ENCODE data around the gene ERMN.
"Not testable (repeated sequence)": the region's sequence is repeated elsewhere in the genome, so short reads cannot be mapped to it uniquely, and the experiment has no call there.

Gene ERMN

GRCh38 chr2:157348291-157348921 is 22.8 kb upstream of the ERMN start:
- H3K4me3 ChIP-seq (ENCODE audit: low read length), result no peak overlapping the region
- no CpG with 5 or more reads among the region's 3 CpGs for WGBS
- peaks cover 10% of the 10 kb centered on the region for H3K4me1 ChIP-seq (ENCODE audit: insufficient read depth, low read length)
- H3K9ac ChIP-seq (ENCODE audit: low read depth, low read length), result no peak overlapping the region
- peaks cover 13% of the 10 kb centered on the region for H3K9me3 ChIP-seq (ENCODE audit: insufficient read depth, low read depth, low read length)
- H3K36me3 ChIP-seq (ENCODE audit: insufficient read depth, low read length), result no peaks in the 10 kb centered on the region
- no peak overlapping the region for H3K27ac ChIP-seq (ENCODE audit: low read depth, low read length)
- H3K27me3 ChIP-seq (ENCODE audit: insufficient read depth, low read length), result no peaks in the 10 kb centered on the region

- no peaks in the 10 kb centered on the region for H3K27me3 ChIP-seq (ENCODE audit: insufficient read depth, low read length)
- peak overlapping the region; percentile 84; the same call in 1 of the 2 replicates for H3K27ac ChIP-seq (ENCODE audit: low read depth, low read length)
- H3K4me3 ChIP-seq (ENCODE audit: low read length), result no peak overlapping the region
- no peak overlapping the region for H3K9ac ChIP-seq (ENCODE audit: low read depth, low read length)
- H3K9me3 ChIP-seq (ENCODE audit: insufficient read depth, low read depth, low read length), result peaks cover 16% of the 10 kb centered on the region
- peaks cover 10% of the 10 kb centered on the region for H3K4me1 ChIP-seq (ENCODE audit: insufficient read depth, low read length)
- WGBS, result no CpG with 5 or more reads among the region's 2 CpGs
- H3K36me3 ChIP-seq (ENCODE audit: insufficient read depth, low read length), result no peaks in the 10 kb centered on the region
These were observed 20.2 kb upstream of the ERMN start for GRCh38 chr2:157345647-157346389.

GRCh38 chr2:157341381-157341780 is 15.8 kb upstream of the ERMN start:
- peaks cover 16% of the 10 kb centered on the region for H3K9me3 ChIP-seq (ENCODE audit: insufficient read depth, low read depth, low read length)
- H3K4me1 ChIP-seq (ENCODE audit: insufficient read depth, low read length); H3K9ac ChIP-seq (ENCODE audit: low read depth, low read length); H3K4me3 ChIP-seq (ENCODE audit: low read length); H3K27ac ChIP-seq (ENCODE audit: low read depth, low read length); H3K27me3 ChIP-seq (ENCODE audit: insufficient read depth, low read length); H3K36me3 ChIP-seq (ENCODE audit: insufficient read depth, low read length): not testable (repeated sequence)
- 90% methylated on average over 2 of the region's 2 CpGs for WGBS

GRCh38 chr2:157339965-157340655 is 14.5 kb upstream of the ERMN start:
- H3K27ac ChIP-seq (ENCODE audit: low read depth, low read length), result no peak overlapping the region; the same call in 1 of the 2 replicates
- H3K4me1 ChIP-seq (ENCODE audit: insufficient read depth, low read length), result no peaks in the 10 kb centered on the region; the same call in 1 of the 2 replicates
- peaks cover 16% of the 10 kb centered on the region for H3K9me3 ChIP-seq (ENCODE audit: insufficient read depth, low read depth, low read length)
- WGBS, result 84% methylated on average over 4 of the region's 4 CpGs
- no peaks in the 10 kb centered on the region for H3K27me3 ChIP-seq (ENCODE audit: insufficient read depth, low read length)
- H3K4me3 ChIP-seq (ENCODE audit: low read length), result no peak overlapping the region
- no peak overlapping the region for H3K9ac ChIP-seq (ENCODE audit: low read depth, low read length)
- no peaks in the 10 kb centered on the region for H3K36me3 ChIP-seq (ENCODE audit: insufficient read depth, low read length)

- Histone ChIP-seq H3K9ac (ENCODE audit: low read depth, low read length) (no peak overlapping the region), H3K4me3 (ENCODE audit: low read length) (no peak overlapping the region), H3K27ac (ENCODE audit: low read depth, low read length) (no peak overlapping the region), H3K36me3 (ENCODE audit: insufficient read depth, low read length) (no peaks in the 10 kb centered on the region), H3K27me3 (ENCODE audit: insufficient read depth, low read length) (no peaks in the 10 kb centered on the region), H3K4me1 (ENCODE audit: insufficient read depth, low read length) (no peaks in the 10 kb centered on the region; the same call in 1 of the 2 replicates), H3K9me3 (ENCODE audit: insufficient read depth, low read depth, low read length) (no peaks in the 10 kb centered on the region)
- 86% methylated on average over 3 of the region's 3 CpGs for WGBS
These were observed 12.4 kb upstream of the ERMN start for GRCh38 chr2:157337978-157338377.

GRCh38 chr2:157336137-157337010 is 10.8 kb upstream of the ERMN start:
- WGBS, result 40% methylated on average over 7 of the region's 8 CpGs
- no peaks in the 10 kb centered on the region; the same call in 1 of the 2 replicates for H3K4me1 ChIP-seq (ENCODE audit: insufficient read depth, low read length)
- H3K27ac ChIP-seq (ENCODE audit: low read depth, low read length), result no peak overlapping the region
- H3K27me3 ChIP-seq (ENCODE audit: insufficient read depth, low read length), result no peaks in the 10 kb centered on the region
- H3K9me3 ChIP-seq (ENCODE audit: insufficient read depth, low read depth, low read length), result no peaks in the 10 kb centered on the region
- H3K9ac ChIP-seq (ENCODE audit: low read depth, low read length), result no peak overlapping the region
- H3K4me3 ChIP-seq (ENCODE audit: low read length), result no peak overlapping the region
- no peaks in the 10 kb centered on the region for H3K36me3 ChIP-seq (ENCODE audit: insufficient read depth, low read length)

- Histone ChIP-seq H3K27me3 (ENCODE audit: insufficient read depth, low read length) (no peaks in the 10 kb centered on the region), H3K4me3 (ENCODE audit: low read length) (no peak overlapping the region), H3K9me3 (ENCODE audit: insufficient read depth, low read depth, low read length) (no peaks in the 10 kb centered on the region), H3K4me1 (ENCODE audit: insufficient read depth, low read length) (no peaks in the 10 kb centered on the region; the same call in 1 of the 2 replicates), H3K27ac (ENCODE audit: low read depth, low read length) (no peak overlapping the region), H3K36me3 (ENCODE audit: insufficient read depth, low read length) (no peaks in the 10 kb centered on the region), H3K9ac (ENCODE audit: low read depth, low read length) (no peak overlapping the region)
- 95% methylated on average over 3 of the region's 3 CpGs for WGBS
These were observed 9.2 kb upstream of the ERMN start for GRCh38 chr2:157334797-157335196.

- H3K27me3 ChIP-seq (ENCODE audit: insufficient read depth, low read length), result no peaks in the 10 kb centered on the region
- H3K9ac ChIP-seq (ENCODE audit: low read depth, low read length), result no peak overlapping the region
- WGBS, result 93% methylated on average over 4 of the region's 4 CpGs
- no peak overlapping the region for H3K27ac ChIP-seq (ENCODE audit: low read depth, low read length)
- H3K36me3 ChIP-seq (ENCODE audit: insufficient read depth, low read length), result no peaks in the 10 kb centered on the region
- no peak overlapping the region for H3K4me3 ChIP-seq (ENCODE audit: low read length)
- H3K9me3 ChIP-seq (ENCODE audit: insufficient read depth, low read depth, low read length), result no peaks in the 10 kb centered on the region
- H3K4me1 ChIP-seq (ENCODE audit: insufficient read depth, low read length), result no peaks in the 10 kb centered on the region; the same call in 1 of the 2 replicates
These were observed 8.7 kb upstream of the ERMN start for GRCh38 chr2:157334335-157334734.

GRCh38 chr2:157333304-157334047 is 7.9 kb upstream of the ERMN start:
- H3K9me3 ChIP-seq (ENCODE audit: insufficient read depth, low read depth, low read length), result no peaks in the 10 kb centered on the region
- H3K27ac ChIP-seq (ENCODE audit: low read depth, low read length), result no peak overlapping the region
- H3K4me1 ChIP-seq (ENCODE audit: insufficient read depth, low read length), result no peaks in the 10 kb centered on the region
- H3K9ac ChIP-seq (ENCODE audit: low read depth, low read length), result no peak overlapping the region
- H3K36me3 ChIP-seq (ENCODE audit: insufficient read depth, low read length), result no peaks in the 10 kb centered on the region
- WGBS, result 75% methylated on average over 1 of the region's 2 CpGs
- no peaks in the 10 kb centered on the region for H3K27me3 ChIP-seq (ENCODE audit: insufficient read depth, low read length)
- H3K4me3 ChIP-seq (ENCODE audit: low read length), result no peak overlapping the region

- H3K4me3 ChIP-seq (ENCODE audit: low read length), result no peak overlapping the region
- no peaks in the 10 kb centered on the region for H3K9me3 ChIP-seq (ENCODE audit: insufficient read depth, low read depth, low read length)
- H3K27me3 ChIP-seq (ENCODE audit: insufficient read depth, low read length), result peaks cover 3% of the 10 kb centered on the region; the same call in 1 of the 2 replicates
- H3K27ac ChIP-seq (ENCODE audit: low read depth, low read length), result no peak overlapping the region
- no peaks in the 10 kb centered on the region for H3K36me3 ChIP-seq (ENCODE audit: insufficient read depth, low read length)
- 93% methylated on average over 9 of the region's 9 CpGs for whole genome bisulfite sequencing
- H3K4me1 ChIP-seq (ENCODE audit: insufficient read depth, low read length), result peaks cover 23% of the 10 kb centered on the region
- H3K9ac ChIP-seq (ENCODE audit: low read depth, low read length), result no peak overlapping the region
These were observed 3.9 kb upstream of the ERMN start for GRCh38 chr2:157329524-157329923.

All from HUES64 (cell line).